A549 (cell line): ENCODE results near the gene BLOC1S4. TPM values are rescaled to one million over a fixed set of nuclear protein-coding genes. Genes with fewer than 3 reads are reported as not detected.
A peak's percentile ranks its signal among the peaks of the same experiment; 100 is the strongest.

Source experiments
- ATAC-seq, 2 experiments: fragments of 200-7000 bp in 1 of 2; fragments of >200 bp in 1 of 2; cut with Nextera tagmentation in 1 of 2; cut with Tn5 transposase in 1 of 2; 3 replicates each; pipeline versions ENCODE4 v1.8.0 to v1.9.1; 2018 to 2020; ENCODE audit warnings: mild to moderate bottlenecking in 1 of 2, moderate library complexity in 1 of 2
- CTCF ChIA-PET: fragments of 300-600 bp; sonication (Branson Sonifier 250); formaldehyde crosslinking; extraction: SDS; loops from one replicate; lab custom pipeline; 2021; ENCODE audit warnings: antibody characterized with exemption, inconsistent platforms; lab: Yijun Ruan, JAX
- POLR2A ChIA-PET: fragments of 350-600 bp; formaldehyde crosslinking; extraction: SDS; loops from one replicate; lab custom pipeline; 2021; ENCODE audit warnings: antibody characterized with exemption, inconsistent platforms; lab: Yijun Ruan, JAX
- DNase-seq, 2 experiments: peaks; one replicate each; pipeline versions ENCODE4 v3.0.0 to v3.0.0-alpha.2; 2011 to 2016; ENCODE audit warnings: low read depth in 1 of 2, low spot score in 1 of 2
- FAIRE-seq: peaks from 2 replicates; lab custom pipeline; 2011; peaks lifted over from hg19 to GRCh38; lab: Jason Lieb, UNC
- H3K27ac ChIP-seq, 2 experiments: fragments of >200 bp; sonication (Bioruptor Twin); formaldehyde crosslinking; 3 replicates each; pipeline ENCODE4 v1.5.1; 2016 to 2017
- H3K4me1 ChIP-seq: fragments of >200 bp; sonication (Bioruptor Twin); formaldehyde crosslinking; 3 replicates; pipeline ENCODE4 v1.6.1; 2016
- H3K4me2 ChIP-seq: fragments of >200 bp; sonication (Bioruptor Twin); formaldehyde crosslinking; 3 replicates; pipeline ENCODE4 v1.6.1; 2016
- H3K4me3 ChIP-seq: fragments of >200 bp; sonication (Bioruptor Twin); formaldehyde crosslinking; 3 replicates; pipeline ENCODE4 v1.5.1; 2016
- H3K9me3 ChIP-seq: fragments of >200 bp; sonication (Bioruptor Twin); formaldehyde crosslinking; 3 replicates; pipeline ENCODE4 v1.6.1; 2016
- CHD2 ChIP-seq: fragments of 150-350 bp; IDR thresholded peaks from 2 replicates; pipeline ENCODE4 v1.6.1; 2014; ENCODE audit warnings: low read length; ENCODE audit not compliant: partially characterized antibody
- CTCF ChIP-seq: fragments of >200 bp; sonication (Bioruptor Twin); formaldehyde crosslinking; IDR thresholded peaks from 3 replicates; pipeline ENCODE4 v1.5.1; 2016
- EHMT2 ChIP-seq: fragments of 200-600 bp; sonication (generic); IDR thresholded peaks from 2 replicates; pipeline ENCODE4 v1.6.1; 2016; ENCODE audit warnings: antibody characterized with exemption, low read depth, mild to moderate bottlenecking, moderate library complexity
- EP300 ChIP-seq, 2 experiments: fragments of >200 bp; sonication (Bioruptor Twin); formaldehyde crosslinking; IDR thresholded peaks; 2 replicates in 1 of 2; 3 replicates in 1 of 2; pipeline ENCODE4 v1.6.1; 2016 to 2017
- FOSB ChIP-seq: fragments of 250-450 bp; sonication (Bioruptor Pico); IDR thresholded peaks from 2 replicates; pipeline ENCODE4 v1.5.0; 2020; ENCODE audit warnings: mild to moderate bottlenecking, moderate library complexity
- FOXS1 ChIP-seq: fragments of 250-450 bp; sonication (Bioruptor Pico); IDR thresholded peaks from 2 replicates; pipeline ENCODE4 v1.5.0; 2020; ENCODE audit warnings: mild to moderate bottlenecking, moderate library complexity
- HOXA7 ChIP-seq: fragments of 250-450 bp; sonication (Bioruptor Pico); IDR thresholded peaks from 2 replicates; pipeline ENCODE4 v1.5.0; 2020; ENCODE audit warnings: mild to moderate bottlenecking, moderate library complexity
- HOXB13 ChIP-seq: fragments of 250-450 bp; sonication (Bioruptor Pico); IDR thresholded peaks from 2 replicates; pipeline ENCODE4 v1.5.0; 2020; ENCODE audit warnings: low read depth, mild to moderate bottlenecking, moderate library complexity
- HOXB5 ChIP-seq: fragments of 250-450 bp; sonication (Bioruptor Pico); IDR thresholded peaks from 2 replicates; pipeline ENCODE4 v1.5.0; 2020; ENCODE audit warnings: mild to moderate bottlenecking, moderate library complexity
- KDM5A ChIP-seq: fragments of 200-600 bp; sonication (generic); IDR thresholded peaks from 2 replicates; pipeline ENCODE4 v1.6.1; 2016; ENCODE audit warnings: antibody characterized with exemption, mild to moderate bottlenecking
- MAFK ChIP-seq: fragments of 450-650 bp; IDR thresholded peaks from 2 replicates; pipeline ENCODE4 v1.6.1; 2014; ENCODE audit not compliant: partially characterized antibody
- MAX ChIP-seq: IDR thresholded peaks from 2 replicates; pipeline ENCODE4 v1.6.1; 2012
- PHF8 ChIP-seq: fragments of 200-600 bp; sonication (generic); IDR thresholded peaks from 2 replicates; pipeline ENCODE4 v1.6.1; 2016; ENCODE audit warnings: low read depth, mild to moderate bottlenecking, antibody characterized with exemption, moderate library complexity, borderline replicate concordance
- POLR2A ChIP-seq: IDR thresholded peaks from 2 replicates; pipeline ENCODE4 v1.6.1; 2012; ENCODE audit warnings: mild to moderate bottlenecking, low read length
- RAD21 ChIP-seq, 2 experiments: fragments of >200 bp in 1 of 2; sonication (Bioruptor Twin) in 1 of 2; formaldehyde crosslinking in 1 of 2; IDR thresholded peaks in 1 of 2; conservative IDR thresholded peaks in 1 of 2; 2 replicates in 1 of 2; 3 replicates in 1 of 2; pipeline ENCODE4 v1.6.1; 2012 to 2018; ENCODE audit warnings: inconsistent platforms in 1 of 2
- SMC3 ChIP-seq: fragments of >200 bp; sonication (Bioruptor Twin); formaldehyde crosslinking; IDR thresholded peaks from 3 replicates; pipeline ENCODE4 v1.6.1; 2018; ENCODE audit warnings: inconsistent platforms
- TFCP2L1 ChIP-seq: fragments of 250-450 bp; sonication (Bioruptor Pico); IDR thresholded peaks from 2 replicates; pipeline ENCODE4 v1.5.0; 2021; ENCODE audit warnings: mild to moderate bottlenecking
- ZC3H11A ChIP-seq: fragments of 450-650 bp; IDR thresholded peaks from 2 replicates; pipeline ENCODE4 v1.6.1; 2014; ENCODE audit warnings: antibody characterized with exemption, mild to moderate bottlenecking
- ZNF302 ChIP-seq: fragments of 250-450 bp; sonication (Bioruptor Pico); IDR thresholded peaks from 2 replicates; pipeline ENCODE4 v1.9.0; 2021; ENCODE audit warnings: inconsistent platforms, mild to moderate bottlenecking, moderate library complexity
- WGBS: methylation state at CpG from one replicate; pipeline ENCODE4 v1.1.6; 2017; ENCODE audit errors: missing lambda C conversion rate; 5-methylcytosine and 5-hydroxymethylcytosine counted together
- polyA plus RNA-seq, 4 experiments: library from polyadenylated mRNA; depleted of rRNA in 3 of 4; stranded (reverse); fragments of >200 nt; fragmentation: RNase III in 1 of 4; extraction: RNeasy Plus Mini Kit Qiagen cat#74134 plus additional on column Dnase treatment in 1 of 4; gene quantifications; 2 replicates in 3 of 4; 3 replicates in 1 of 4; pipeline ENCODE4 v1.2.3, GENCODE V29; 2011 to 2017

BLOC1S4 gene
- polyA plus RNA-seq, 2 of the 4 experiments (the other 2 are of a cell fraction), result 13.2 to 13.9 TPM

GRCh38 chr4:6718932-6719610 lies 3.1 kb downstream of the BLOC1S4 start:
- CTCF ChIA-PET, result interaction anchor here (1.0 to 9.0 kb wide), 16 partner anchors 12 to 364 kb away, joined by 3 to 168 read pairs (median 7); partner anchors contain the start of genes GRPEL1 and TADA2B
- FAIRE-seq, result no peak
- POLR2A ChIA-PET, result interaction anchor here (1.9 kb wide), 1 partner anchor 155 kb away, joined by 8 read pairs; no protein-coding TSS in a partner anchor
- no peak overlapping the region for H3K4me3 ChIP-seq
- 65% methylated on average over 7 of the region's 7 CpGs for whole genome bisulfite sequencing
- H3K9me3 ChIP-seq, result no peaks in the 10 kb centered on the region
- no peak for DNase-seq
- H3K27ac ChIP-seq, result no peak overlapping the region; a peak in 1 of 6 replicates
- peaks cover 21% of the 10 kb centered on the region; the same call in 1 of the 3 replicates for H3K4me1 ChIP-seq
- TF ChIP-seq EP300 (IDR thresholded peaks at IDR 0.05) (no peak), HOXA7 (no peak), HOXB13 (no peak), POLR2A (no peak), MAX (no peak)
- H3K4me2 ChIP-seq, result no peak overlapping the region
- ATAC-seq, result no peak

GRCh38 chr4:6719611-6720179 lies 3.7 kb downstream of the BLOC1S4 start:
- H3K4me1 ChIP-seq, result peaks cover 21% of the 10 kb centered on the region; the same call in 1 of the 3 replicates
- TF ChIP-seq HOXA7, result no peak
- no peak for TF ChIP-seq FOXS1 (CRISPR knock-in tag)
- no peak for TF ChIP-seq TFCP2L1
- no peak for TF ChIP-seq EHMT2
- no peak for TF ChIP-seq MAFK
- TF ChIP-seq SMC3, result no peak
- no peak for TF ChIP-seq FOSB (CRISPR knock-in tag)
- no peak for TF ChIP-seq ZNF302 (CRISPR knock-in tag)
- TF ChIP-seq PHF8, result no peak
- TF ChIP-seq ZC3H11A, result no peak
- ChIA-PET CTCF (interaction anchor here (0.7 to 9.0 kb wide), 32 partner anchors 11 to 363 kb away, joined by 3 to 168 read pairs (median 6); partner anchors contain the start of gene GRPEL1), POLR2A (interaction anchor here (1.0 to 1.9 kb wide), 2 partner anchors 45 to 154 kb away, joined by 3 to 8 read pairs; no protein-coding TSS in a partner anchor)
- FAIRE-seq, result no peak
- H3K4me3 ChIP-seq, result no peak overlapping the region
- H3K9me3 ChIP-seq, result no peaks in the 10 kb centered on the region
- no peak for DNase-seq
- WGBS, result 61% methylated on average over 8 of the region's 8 CpGs
- H3K4me2 ChIP-seq, result peak overlapping the region; percentile 72
- peak overlapping the region; percentile 66 to 72; a peak in 4 of 6 replicates for H3K27ac ChIP-seq
- ATAC-seq, result no peak

- ChIA-PET CTCF (interaction anchor here (0.6 to 9.0 kb wide), 55 partner anchors 11 to 363 kb away, joined by 3 to 168 read pairs (median 4); partner anchors contain the start of gene GRPEL1), POLR2A (interaction anchor here (1.0 to 1.9 kb wide), 2 partner anchors 46 to 154 kb away, joined by 3 to 8 read pairs; no protein-coding TSS in a partner anchor)
- TF ChIP-seq CHD2, result no peak
- peak; percentile 95 to 97 for TF ChIP-seq RAD21 (conservative IDR thresholded peaks at IDR 0.05 in 1 of 2, IDR thresholded peaks at IDR 0.05 in 1 of 2)
- peak; percentile 95 for TF ChIP-seq SMC3
- peak; percentile 77 for TF ChIP-seq KDM5A
- TF ChIP-seq HOXB5 (CRISPR knock-in tag), result no peak
- TF ChIP-seq CTCF, result peak; percentile 79
- ATAC-seq (peak; percentile 71 to 89; a peak in 4 of 6 replicates), FAIRE-seq (no peak), DNase-seq (peak; percentile 62 to 90)
- Histone ChIP-seq H3K4me2 (peak overlapping the region; percentile 72), H3K4me1 (peaks cover 21% of the 10 kb centered on the region; the same call in 1 of the 3 replicates), H3K9me3 (no peaks in the 10 kb centered on the region), H3K4me3 (no peak overlapping the region), H3K27ac (peak overlapping the region; percentile 66 to 72; a peak in 5 of 6 replicates)
- 8% methylated on average over 9 of the region's 14 CpGs for WGBS
These were observed 4.3 kb downstream of the BLOC1S4 start for GRCh38 chr4:6720202-6720699.
